HFF-Myc (cell line): ENCODE results near the gene HHIPL1.

ENCODE experiments used
- DNase-seq: peaks from one replicate; pipeline ENCODE4 v3.0.0-alpha.2; 2011; ENCODE audit warnings: low read depth; ENCODE audit errors: extremely low read depth
- H3K4me3 ChIP-seq: replicated peaks from 2 replicates; pipeline ENCODE4 v1.5.1; 2011; ENCODE audit warnings: low read depth, mild to moderate bottlenecking, control low read depth, low read length
- TF ChIP-seq, protein P1 (sequence below): IDR thresholded peaks from 2 replicates; pipeline ENCODE4 v1.5.1; 2012; ENCODE audit warnings: mild to moderate bottlenecking, low read depth, low read length, control low read depth; ENCODE audit errors: missing control alignments

Gene HHIPL1

DNA sequence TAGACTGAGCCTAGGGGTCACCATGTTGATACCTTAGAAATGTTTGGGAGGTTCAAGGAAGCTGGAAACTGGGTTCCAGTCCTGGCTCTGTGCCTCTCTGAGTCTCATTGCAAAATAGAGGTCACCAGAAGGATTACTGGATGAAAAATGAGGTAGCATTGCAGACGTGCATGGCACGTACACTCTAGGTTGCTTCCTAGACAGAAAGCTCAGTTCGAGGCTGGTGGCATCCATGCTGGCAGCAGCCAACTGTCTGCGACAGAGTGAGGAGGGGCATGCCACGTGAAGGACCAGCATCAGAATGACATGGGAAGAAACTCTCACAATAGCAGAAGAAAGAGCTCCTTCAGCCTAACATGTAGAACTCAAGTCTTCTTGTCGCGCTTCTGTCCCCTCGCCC is 34.6 kb downstream of the HHIPL1 start:
- H3K4me3 ChIP-seq, result no peak overlapping the region
- TF ChIP-seq, protein P1, sequence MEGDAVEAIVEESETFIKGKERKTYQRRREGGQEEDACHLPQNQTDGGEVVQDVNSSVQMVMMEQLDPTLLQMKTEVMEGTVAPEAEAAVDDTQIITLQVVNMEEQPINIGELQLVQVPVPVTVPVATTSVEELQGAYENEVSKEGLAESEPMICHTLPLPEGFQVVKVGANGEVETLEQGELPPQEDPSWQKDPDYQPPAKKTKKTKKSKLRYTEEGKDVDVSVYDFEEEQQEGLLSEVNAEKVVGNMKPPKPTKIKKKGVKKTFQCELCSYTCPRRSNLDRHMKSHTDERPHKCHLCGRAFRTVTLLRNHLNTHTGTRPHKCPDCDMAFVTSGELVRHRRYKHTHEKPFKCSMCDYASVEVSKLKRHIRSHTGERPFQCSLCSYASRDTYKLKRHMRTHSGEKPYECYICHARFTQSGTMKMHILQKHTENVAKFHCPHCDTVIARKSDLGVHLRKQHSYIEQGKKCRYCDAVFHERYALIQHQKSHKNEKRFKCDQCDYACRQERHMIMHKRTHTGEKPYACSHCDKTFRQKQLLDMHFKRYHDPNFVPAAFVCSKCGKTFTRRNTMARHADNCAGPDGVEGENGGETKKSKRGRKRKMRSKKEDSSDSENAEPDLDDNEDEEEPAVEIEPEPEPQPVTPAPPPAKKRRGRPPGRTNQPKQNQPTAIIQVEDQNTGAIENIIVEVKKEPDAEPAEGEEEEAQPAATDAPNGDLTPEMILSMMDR, result no peak
- DNase-seq, result no peak

DNA sequence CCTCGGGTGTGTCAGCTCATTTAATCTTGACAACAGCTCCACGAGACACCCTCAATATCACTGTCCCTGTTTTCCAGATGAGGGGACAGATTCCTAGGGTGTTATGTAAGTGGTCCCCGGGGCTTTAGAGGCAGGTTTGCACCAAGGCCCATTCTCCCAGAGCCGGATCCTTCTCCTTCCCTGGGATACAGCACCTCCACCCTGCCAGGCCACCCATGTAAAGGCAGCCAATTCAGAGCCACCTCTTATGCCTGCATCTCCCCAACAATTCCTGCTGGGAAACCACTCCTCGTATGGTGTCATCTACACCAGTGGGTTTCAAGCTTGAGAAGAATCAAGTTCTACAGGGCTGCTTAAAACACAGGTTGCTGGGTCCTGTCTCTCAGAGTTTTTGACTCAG is 35.1 kb downstream of the HHIPL1 start:
- DNase-seq, result no peak
- H3K4me3 ChIP-seq, result no peak overlapping the region
- TF ChIP-seq, protein P1, result no peak

DNA sequence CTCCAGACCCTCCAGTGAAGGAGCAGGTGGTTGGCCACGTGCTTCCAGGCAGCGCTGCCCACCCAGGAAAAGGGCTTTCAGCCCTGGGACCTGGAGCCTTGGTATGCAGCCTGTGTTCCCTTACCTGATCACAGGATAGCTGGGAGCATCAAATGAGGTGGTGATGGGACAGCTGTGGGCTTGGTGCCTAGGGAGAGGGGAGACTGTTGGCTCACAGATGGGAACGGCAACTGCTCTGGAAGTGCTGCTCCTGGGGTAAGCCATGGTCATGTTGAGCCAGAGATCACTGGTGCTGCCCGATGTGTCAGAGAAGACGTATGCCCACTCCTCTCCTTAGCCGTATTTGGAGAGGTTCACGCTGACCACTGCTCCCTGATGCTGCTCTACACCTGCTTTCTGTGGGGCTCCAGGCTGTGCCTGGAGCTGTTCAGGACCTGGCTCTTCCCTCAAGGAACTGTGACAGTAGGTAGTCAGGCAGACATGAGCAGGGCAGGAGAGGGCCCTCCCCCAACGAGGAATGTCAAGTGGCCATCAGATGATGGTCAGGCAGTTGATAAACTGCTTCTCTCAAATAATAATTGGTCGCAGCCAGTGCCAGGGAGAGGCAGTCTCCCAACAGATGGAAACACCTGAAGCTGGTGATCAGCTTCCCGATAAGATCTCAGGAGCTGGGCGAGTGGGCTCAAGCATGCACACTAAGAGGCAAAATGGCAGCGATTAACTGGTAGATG is 36.3 kb downstream of the HHIPL1 start:
- DNase-seq, result no peak
- no peak overlapping the region for H3K4me3 ChIP-seq
- TF ChIP-seq, protein P1, result no peak

DNA sequence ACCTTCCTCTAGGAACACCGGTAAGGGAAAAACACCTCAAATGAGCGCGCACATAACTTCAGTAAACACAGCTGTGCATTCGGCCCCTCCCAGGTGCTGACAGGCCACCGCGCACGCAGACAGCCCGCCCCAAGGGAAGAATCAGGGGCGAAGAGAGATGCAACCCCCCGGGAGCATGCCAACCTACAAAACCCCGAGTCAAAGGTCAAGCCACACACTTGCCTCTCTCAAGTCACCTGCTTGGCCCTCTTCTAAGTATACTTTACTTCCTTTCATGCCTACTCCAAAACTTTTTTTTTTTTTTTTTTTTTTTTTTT is 36.9 kb downstream of the HHIPL1 start:
- H3K4me3 ChIP-seq, result no peak overlapping the region
- TF ChIP-seq, protein P1, result no peak
- DNase-seq, result no peak

DNA sequence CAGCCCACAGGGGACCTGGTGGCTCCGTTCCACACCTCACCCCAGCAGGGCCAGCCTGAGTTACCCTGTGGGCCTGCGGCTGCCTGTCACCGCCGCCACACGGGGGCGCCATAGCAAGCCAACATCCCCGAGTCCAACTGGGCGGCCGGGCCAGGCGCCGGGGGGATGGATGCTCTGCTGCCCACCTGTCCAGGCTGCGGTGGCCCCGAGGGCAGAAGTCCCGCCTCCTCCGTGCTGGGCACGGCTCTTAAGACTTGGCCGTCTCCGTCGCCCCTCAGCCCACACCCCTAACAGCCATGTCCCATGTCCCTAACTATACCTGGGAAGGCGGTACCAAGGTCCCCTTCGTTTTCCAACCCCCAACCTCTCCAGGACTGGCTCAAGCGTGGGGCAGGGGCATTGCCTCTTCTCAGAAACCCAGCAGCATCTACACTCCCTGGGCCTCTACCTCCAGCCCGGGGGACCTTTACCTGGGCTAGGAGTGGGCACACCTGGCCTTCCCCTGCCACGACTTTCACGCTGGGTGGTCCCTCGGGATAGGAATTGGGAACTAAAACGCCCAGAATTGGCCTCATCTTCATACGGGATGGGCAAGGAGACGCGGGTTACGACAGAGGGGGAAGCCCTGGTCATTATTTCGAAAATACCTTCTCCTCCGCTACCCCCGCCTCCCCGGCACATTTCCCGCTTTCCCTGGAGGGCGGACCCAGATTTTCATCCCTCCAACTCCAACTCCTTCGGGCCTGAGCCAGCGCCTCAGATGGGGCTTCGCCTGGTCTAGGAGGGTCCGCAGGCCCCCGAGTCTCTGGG is 38.1 kb downstream of the HHIPL1 start:
- TF ChIP-seq, protein P1, result peak; percentile 93
- DNase-seq, result peak; percentile 20
- H3K4me3 ChIP-seq, result peak overlapping the region; percentile 94

DNA sequence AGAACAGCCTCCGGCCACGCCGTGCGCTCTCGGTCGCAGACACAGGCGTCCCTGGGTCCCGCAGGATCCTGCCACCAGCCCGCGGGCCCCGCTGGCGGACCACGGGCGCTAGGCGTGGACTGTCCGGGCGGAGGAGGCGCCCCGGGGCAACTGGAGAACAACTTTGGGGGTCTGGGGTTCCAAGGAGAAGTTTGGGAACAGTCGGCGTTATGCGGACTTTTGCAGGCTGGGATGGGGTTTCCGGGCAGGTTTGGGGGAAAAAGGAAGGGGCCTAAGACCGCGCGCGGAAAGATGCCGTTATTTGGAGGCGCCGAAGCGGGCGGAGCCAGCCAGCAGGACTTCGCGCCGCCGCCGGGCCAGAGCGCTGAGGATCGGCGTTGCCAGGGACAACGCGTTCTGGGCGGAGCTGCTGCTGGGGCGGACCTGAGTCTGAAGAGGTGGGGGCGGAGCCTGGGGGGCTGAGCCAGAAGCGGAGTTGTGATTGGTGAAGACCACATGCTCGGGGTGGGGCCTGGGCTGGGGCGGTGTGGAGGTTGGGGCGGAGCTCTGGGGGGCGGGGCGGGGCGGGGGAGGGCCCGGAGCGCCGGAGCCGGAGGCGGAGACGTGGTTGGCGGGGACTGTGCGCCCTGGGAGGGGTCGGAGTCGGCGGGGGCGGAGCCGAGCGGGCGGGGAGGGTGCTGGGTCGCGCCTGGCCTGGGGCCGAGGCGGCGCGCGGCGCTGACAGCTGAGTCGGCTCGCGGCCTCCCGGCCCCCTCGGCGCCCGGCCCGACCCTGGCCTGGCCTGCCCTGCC is 38.9 kb downstream of the HHIPL1 start, which contains the start of gene CYP46A1:
TSS of gene CYP46A1 (plus strand) at position 680 of the 791 bp plus-strand sequence. CDS start 120 bp downstream, outside the sequence.
- peak within 1 kb of the TSS; percentile 94 for H3K4me3 ChIP-seq
- peak; percentile 97 for DNase-seq
- TF ChIP-seq, protein P1, result no peak
